ENCODE results near the gene IRX5.

The IRX5 gene

DNA sequence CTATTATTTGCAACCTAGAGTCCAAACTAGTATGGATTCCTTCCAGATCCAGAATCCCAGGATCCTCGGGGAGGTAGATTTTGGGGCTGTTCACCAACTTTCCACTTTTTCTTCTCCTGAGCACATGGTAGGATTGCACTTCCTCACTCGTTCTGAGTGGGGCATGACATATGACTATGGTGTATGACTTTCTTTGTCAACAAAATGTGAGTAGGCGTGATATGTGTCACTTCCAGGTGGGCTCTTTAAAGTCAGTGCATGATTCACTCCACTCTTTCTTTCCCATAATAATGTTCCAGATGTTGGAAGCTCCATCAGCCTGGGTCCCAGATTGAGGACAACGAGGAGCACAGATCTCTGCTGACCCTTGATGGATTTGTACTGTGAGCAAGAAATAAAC lies 21.5 kb downstream of the IRX5 start:
- DNase-seq (ENCODE audit: low read depth in 2 of 2): no peak

- DNase-seq (ENCODE audit: low read depth in 2 of 2): no peak
Measured at GRCh38 chr16:54953461-54953860, 22.8 kb downstream of the IRX5 start.

GRCh38 chr16:54954220-54954619 lies 23.6 kb downstream of the IRX5 start:
- DNase-seq (ENCODE audit: low read depth in 2 of 2): no peak

GRCh38 chr16:54955757-54956156 lies 25.1 kb downstream of the IRX5 start:
- DNase-seq (ENCODE audit: low read depth in 2 of 2): no peak

DNA sequence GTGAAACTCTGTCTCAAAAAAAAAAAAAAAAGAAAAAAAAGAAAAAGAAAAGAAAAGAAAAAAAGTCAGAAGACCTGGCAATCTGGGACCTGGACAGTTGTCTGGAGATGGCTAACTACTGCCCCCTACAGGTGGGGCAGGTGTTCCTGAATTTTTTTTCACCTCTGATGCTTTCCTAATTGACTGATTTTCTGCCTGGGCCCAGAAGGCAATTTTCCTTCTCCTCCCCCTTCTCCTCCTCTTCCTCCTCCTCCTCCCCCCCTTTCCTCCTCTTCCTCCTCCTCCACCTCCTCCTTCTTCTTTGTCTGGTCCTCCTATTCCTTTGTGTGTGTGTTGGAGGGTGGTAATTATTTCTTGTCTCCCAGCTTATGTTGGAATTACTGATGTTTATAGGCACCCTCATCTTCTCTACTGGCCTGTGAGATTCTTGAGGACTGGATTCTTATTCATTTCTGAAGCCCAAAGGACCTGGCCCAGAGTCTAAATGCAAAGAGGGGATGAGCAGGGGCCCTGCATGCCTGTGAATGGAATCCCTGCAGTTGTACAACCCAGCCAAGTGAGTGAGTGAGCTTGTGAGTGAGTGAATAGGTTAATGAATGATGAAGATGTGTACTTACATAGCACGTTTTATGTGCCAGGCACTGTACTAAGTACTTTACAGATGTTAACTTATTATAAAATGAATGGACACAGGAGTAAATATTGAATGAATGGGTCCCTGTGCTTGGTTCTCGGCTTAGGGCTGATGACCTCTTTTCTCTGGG lies 26.9 kb downstream of the IRX5 start:
- DNase-seq (ENCODE audit: low read depth in 2 of 2): no peak

DNA sequence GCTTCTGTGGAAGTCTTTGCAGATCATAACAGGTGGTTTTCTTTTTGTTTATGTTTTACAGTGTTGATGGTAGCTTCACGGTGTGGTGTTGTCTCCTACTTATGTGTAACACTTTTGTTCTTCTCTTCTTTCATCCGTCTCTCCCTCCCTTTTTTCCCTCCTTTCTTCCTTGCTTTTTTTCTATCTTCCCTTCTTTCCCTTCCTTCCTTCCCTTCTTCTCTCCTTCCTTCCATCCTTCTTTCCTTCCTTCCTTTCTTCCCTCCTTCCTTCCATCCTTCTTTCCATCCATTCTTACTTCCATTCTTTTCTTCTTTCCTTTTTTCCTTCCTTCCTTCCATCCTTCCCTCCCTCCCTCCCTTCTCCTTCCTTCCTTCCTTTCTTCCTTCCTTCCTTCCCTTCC lies 31.4 kb downstream of the IRX5 start:
- DNase-seq (ENCODE audit: low read depth in 2 of 2): no peak

- no peak for DNase-seq (ENCODE audit: low read depth in 2 of 2)
Measured at GRCh38 chr16:54964239-54964638, 33.6 kb downstream of the IRX5 start.

DNA sequence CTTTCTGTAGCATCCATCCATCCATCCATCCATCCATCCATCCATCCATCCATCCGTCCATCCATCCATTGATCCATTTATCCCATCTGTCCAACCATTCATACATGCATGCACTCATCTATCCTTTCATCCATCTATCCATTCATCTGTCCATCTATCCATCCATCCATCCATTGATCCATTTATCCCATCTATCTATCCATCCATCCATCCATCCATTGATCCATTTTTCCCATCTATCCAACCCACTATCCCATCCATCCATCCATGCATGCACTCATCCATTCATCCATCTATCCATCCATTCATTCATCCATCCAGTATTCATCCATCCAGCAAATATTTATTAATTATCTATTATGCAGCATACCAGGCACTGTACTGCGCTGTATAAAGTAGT lies 34.8 kb downstream of the IRX5 start:
- DNase-seq (ENCODE audit: low read depth in 2 of 2): no peak

DNA sequence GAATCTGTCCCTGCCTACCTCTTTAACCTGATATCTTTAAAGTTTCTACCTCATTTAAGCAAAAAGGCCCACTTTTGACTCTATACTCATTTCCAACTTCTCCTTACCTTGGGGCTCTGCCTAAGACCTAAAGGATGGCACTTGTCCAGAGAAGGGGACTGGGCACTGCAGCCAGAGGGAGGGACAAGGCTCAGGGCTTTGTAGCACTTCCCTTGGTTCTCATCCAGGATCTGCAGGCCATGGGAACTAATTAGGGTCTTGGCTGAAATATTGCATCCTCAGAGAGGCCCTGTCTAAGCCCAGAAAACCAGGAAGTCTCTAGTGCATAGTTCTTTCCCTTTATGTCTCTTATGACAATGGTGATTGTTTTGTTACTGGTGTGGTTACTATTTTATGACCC lies 37.3 kb downstream of the IRX5 start:
- no peak for DNase-seq (ENCODE audit: low read depth in 2 of 2)

- no peak for DNase-seq (ENCODE audit: low read depth in 2 of 2)
Measured at GRCh38 chr16:54968784-54969183, 38.1 kb downstream of the IRX5 start.

- DNase-seq (ENCODE audit: low read depth in 2 of 2): no peak
Measured at GRCh38 chr16:54970016-54970415, 39.4 kb downstream of the IRX5 start.

DNA sequence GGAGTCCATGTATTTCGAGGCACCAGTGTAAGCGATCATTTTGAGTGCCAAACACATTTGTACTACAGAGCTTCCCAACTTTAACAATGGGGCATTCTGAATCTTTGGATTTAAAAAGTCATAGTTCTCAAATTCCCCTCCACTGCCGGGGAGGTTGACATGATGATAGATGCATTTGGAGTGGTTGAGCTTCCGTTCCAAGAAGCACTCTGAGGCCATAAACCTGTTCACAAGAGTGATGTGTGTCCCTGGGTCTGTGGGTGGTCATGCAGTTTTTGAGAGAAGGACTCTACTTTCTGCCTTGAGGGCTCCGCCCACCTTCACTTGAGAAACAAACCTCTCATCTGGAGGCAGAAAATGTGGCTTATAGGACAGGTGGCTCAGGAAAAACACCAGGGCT lies 43.7 kb downstream of the IRX5 start:
- DNase-seq (ENCODE audit: low read depth in 2 of 2): no peak

GRCh38 chr16:54976651-54977200 lies 46.1 kb downstream of the IRX5 start:
- no peak for DNase-seq (ENCODE audit: low read depth in 2 of 2)

GRCh38 chr16:54977211-54977610 lies 46.5 kb downstream of the IRX5 start:
- DNase-seq (ENCODE audit: low read depth in 2 of 2): no peak

- no peak for DNase-seq (ENCODE audit: low read depth in 2 of 2)
Measured at GRCh38 chr16:54980821-54981220, 50.2 kb downstream of the IRX5 start.
